MM.1S (cell line): ENCODE measurements around the gene CISH.

Source experiments
- EZH2phosphoT487 ChIP-seq: fragments of 300-600 bp; sonication (generic); IDR thresholded peaks from 2 replicates; pipeline ENCODE4 v1.6.1; 2018; ENCODE audit warnings: antibody characterized with exemption, low read length
- TF ChIP-seq, protein P1 (sequence below): fragments of 300-600 bp; sonication (generic); IDR thresholded peaks from 2 replicates; pipeline ENCODE4 v1.5.1; 2016; ENCODE audit warnings: antibody characterized with exemption, low read length, mixed read lengths

GRCh38 chr3:50581459-50581842, 30.1 kb downstream of the CISH start:
- TF ChIP-seq, protein P1, sequence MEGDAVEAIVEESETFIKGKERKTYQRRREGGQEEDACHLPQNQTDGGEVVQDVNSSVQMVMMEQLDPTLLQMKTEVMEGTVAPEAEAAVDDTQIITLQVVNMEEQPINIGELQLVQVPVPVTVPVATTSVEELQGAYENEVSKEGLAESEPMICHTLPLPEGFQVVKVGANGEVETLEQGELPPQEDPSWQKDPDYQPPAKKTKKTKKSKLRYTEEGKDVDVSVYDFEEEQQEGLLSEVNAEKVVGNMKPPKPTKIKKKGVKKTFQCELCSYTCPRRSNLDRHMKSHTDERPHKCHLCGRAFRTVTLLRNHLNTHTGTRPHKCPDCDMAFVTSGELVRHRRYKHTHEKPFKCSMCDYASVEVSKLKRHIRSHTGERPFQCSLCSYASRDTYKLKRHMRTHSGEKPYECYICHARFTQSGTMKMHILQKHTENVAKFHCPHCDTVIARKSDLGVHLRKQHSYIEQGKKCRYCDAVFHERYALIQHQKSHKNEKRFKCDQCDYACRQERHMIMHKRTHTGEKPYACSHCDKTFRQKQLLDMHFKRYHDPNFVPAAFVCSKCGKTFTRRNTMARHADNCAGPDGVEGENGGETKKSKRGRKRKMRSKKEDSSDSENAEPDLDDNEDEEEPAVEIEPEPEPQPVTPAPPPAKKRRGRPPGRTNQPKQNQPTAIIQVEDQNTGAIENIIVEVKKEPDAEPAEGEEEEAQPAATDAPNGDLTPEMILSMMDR, result no peak
- TF ChIP-seq EZH2phosphoT487, result no peak
